WTC11 (cell line): ENCODE measurements around the gene GBP7. TPM values are rescaled to one million over a fixed set of nuclear protein-coding genes. Genes with fewer than 3 reads are reported as not detected.

Experiments used
- ATAC-seq: fragments of 200-7000 bp; cut with Tn5 transposase; 2 replicates; pipeline ENCODE4 v1.10.0; 2021; ENCODE audit warnings: mild to moderate bottlenecking, moderate library complexity
- CTCF ChIA-PET: fragments of 300-600 bp; sonication (Branson Sonifier 250); formaldehyde crosslinking; loops from one replicate; lab custom pipeline; 2021; ENCODE audit warnings: antibody characterized with exemption; lab: Charles Lee
- POLR2A ChIA-PET: fragments of 350-600 bp; sonication (Branson Sonifier 250); formaldehyde crosslinking; loops from one replicate; lab custom pipeline; 2021; ENCODE audit warnings: antibody characterized with exemption; lab: Charles Lee
- DNase-seq: peaks from one replicate; pipeline ENCODE4 v3.0.0; 2021; ENCODE audit warnings: low spot score
- H3K27ac Mint-ChIP-seq: 2 replicates; pipeline ENCODE4 v1.8.0; 2021; ENCODE audit warnings: mixed read lengths
- H3K27me3 Mint-ChIP-seq: 2 replicates; pipeline ENCODE4 v1.8.0; 2021; ENCODE audit warnings: low read depth, mild to moderate bottlenecking, moderate library complexity, mixed read lengths
- H3K36me3 Mint-ChIP-seq: 2 replicates; pipeline ENCODE4 v1.8.0; 2021; ENCODE audit warnings: mixed read lengths
- H3K4me1 Mint-ChIP-seq: 2 replicates; pipeline ENCODE4 v1.8.0; 2022; ENCODE audit warnings: mixed read lengths
- H3K4me3 Mint-ChIP-seq: 2 replicates; pipeline ENCODE4 v1.8.0; 2021; ENCODE audit warnings: mild to moderate bottlenecking, moderate library complexity, mixed read lengths
- H3K9me3 Mint-ChIP-seq: 2 replicates; pipeline ENCODE4 v1.8.0; 2021; ENCODE audit warnings: mixed read lengths
- ATF1 ChIP-seq: sonication (generic); formaldehyde crosslinking; IDR thresholded peaks from 2 replicates; pipeline ENCODE4 v1.8.1; 2023; ENCODE audit warnings: mild to moderate bottlenecking, moderate library complexity, missing genetic modification reagents
- CBFB ChIP-seq: sonication (generic); formaldehyde crosslinking; IDR thresholded peaks from 2 replicates; pipeline ENCODE4 v1.8.1; 2022; ENCODE audit warnings: mild to moderate bottlenecking, low read depth, missing genetic modification reagents
- EMX1 ChIP-seq: fragments of 250-450 bp; sonication (Bioruptor Pico); IDR thresholded peaks from 2 replicates; pipeline ENCODE4 v1.8.0; 2021; ENCODE audit warnings: mild to moderate bottlenecking
- ESRRA ChIP-seq: sonication (generic); formaldehyde crosslinking; IDR thresholded peaks from 2 replicates; pipeline ENCODE4 v1.8.1; 2022; ENCODE audit warnings: mild to moderate bottlenecking, missing genetic modification reagents, borderline replicate concordance
- ETV6 ChIP-seq: sonication (generic); formaldehyde crosslinking; IDR thresholded peaks from 2 replicates; pipeline ENCODE4 v1.8.1; 2022; ENCODE audit warnings: mild to moderate bottlenecking, missing genetic modification reagents
- FOXJ3 ChIP-seq: sonication (generic); formaldehyde crosslinking; IDR thresholded peaks from 2 replicates; pipeline ENCODE4 v1.9.0; 2021; ENCODE audit warnings: missing genetic modification reagents, mild to moderate bottlenecking, borderline replicate concordance
- FOXP1 ChIP-seq: sonication (generic); formaldehyde crosslinking; IDR thresholded peaks from 2 replicates; pipeline ENCODE4 v1.8.0; 2022; ENCODE audit warnings: missing genetic modification reagents, mild to moderate bottlenecking, moderate library complexity, borderline replicate concordance
- MXD4 ChIP-seq: fragments of 250-450 bp; sonication (Bioruptor Pico); IDR thresholded peaks from 2 replicates; pipeline ENCODE4 v1.8.0; 2021; ENCODE audit warnings: mild to moderate bottlenecking, moderate library complexity, borderline replicate concordance
- NFATC4 ChIP-seq: fragments of 250-450 bp; sonication (Bioruptor Pico); IDR thresholded peaks from 2 replicates; pipeline ENCODE4 v1.9.0; 2021; ENCODE audit warnings: mild to moderate bottlenecking
- NFE2L1 ChIP-seq: sonication (generic); formaldehyde crosslinking; IDR thresholded peaks from 2 replicates; pipeline ENCODE4 v1.8.1; 2023; ENCODE audit warnings: missing genetic modification reagents
- NR1H2 ChIP-seq: sonication (generic); formaldehyde crosslinking; IDR thresholded peaks from 2 replicates; pipeline ENCODE4 v1.9.0; 2021; ENCODE audit warnings: mild to moderate bottlenecking, moderate library complexity, missing genetic modification reagents
- NR3C1 ChIP-seq: sonication (generic); formaldehyde crosslinking; conservative IDR thresholded peaks from 2 replicates; pipeline ENCODE4 v1.8.1; 2023; ENCODE audit warnings: low read depth, mild to moderate bottlenecking, missing genetic modification reagents
- PRRX2 ChIP-seq: fragments of 250-450 bp; sonication (Bioruptor Pico); IDR thresholded peaks from 2 replicates; pipeline ENCODE4 v1.8.0; 2021; ENCODE audit warnings: mild to moderate bottlenecking
- ZNF138 ChIP-seq: sonication (generic); formaldehyde crosslinking; conservative IDR thresholded peaks from 2 replicates; pipeline ENCODE4 v1.8.1; 2022; ENCODE audit warnings: mild to moderate bottlenecking, moderate library complexity, missing genetic modification reagents
- ZNF396 ChIP-seq: fragments of 250-450 bp; sonication (Bioruptor Pico); IDR thresholded peaks from 2 replicates; pipeline ENCODE4 v1.8.0; 2021; ENCODE audit warnings: mild to moderate bottlenecking, moderate library complexity, borderline replicate concordance
- total RNA-seq: library from RNA; stranded (reverse); gene quantifications from 3 replicates; pipeline ENCODE4 v1.2.3, GENCODE V29; 2021
- TF ChIP-seq, protein P1 (sequence below): fragments of 250-450 bp; sonication (Bioruptor Pico); IDR thresholded peaks from 2 replicates; pipeline ENCODE4 v2.1.2; 2022; ENCODE audit warnings: mild to moderate bottlenecking, moderate library complexity
- TF ChIP-seq, protein P2 (sequence below): fragments of 250-450 bp; sonication (Bioruptor Pico); IDR thresholded peaks from 2 replicates; pipeline ENCODE4 v1.9.0; 2021; ENCODE audit warnings: mild to moderate bottlenecking
- TF ChIP-seq, protein P3 (sequence below): sonication (generic); formaldehyde crosslinking; IDR thresholded peaks from 2 replicates; pipeline ENCODE4 v1.8.1; 2023; ENCODE audit warnings: mild to moderate bottlenecking, missing genetic modification reagents
- TF ChIP-seq, protein P4 (sequence below): sonication (generic); formaldehyde crosslinking; IDR thresholded peaks from 2 replicates; pipeline ENCODE4 v1.8.1; 2022; ENCODE audit warnings: missing genetic modification reagents, borderline replicate concordance
- TF ChIP-seq, protein P5 (sequence below): sonication (generic); formaldehyde crosslinking; IDR thresholded peaks from 2 replicates; pipeline ENCODE4 v1.8.0; 2022; ENCODE audit warnings: missing genetic modification reagents
- TF ChIP-seq, protein P6 (sequence below): fragments of 250-450 bp; sonication (Bioruptor Pico); IDR thresholded peaks from 2 replicates; pipeline ENCODE4 v1.9.0; 2021; ENCODE audit warnings: mild to moderate bottlenecking
- TF ChIP-seq, protein P7 (sequence below): sonication (generic); formaldehyde crosslinking; IDR thresholded peaks from 2 replicates; pipeline ENCODE4 v1.8.0; 2023; ENCODE audit warnings: missing genetic modification reagents
- TF ChIP-seq, protein P8 (sequence below): sonication (generic); formaldehyde crosslinking; IDR thresholded peaks from 2 replicates; pipeline ENCODE4 v1.8.0; 2022; ENCODE audit warnings: mild to moderate bottlenecking, missing genetic modification reagents
- TF ChIP-seq, protein P9 (sequence below): sonication (generic); formaldehyde crosslinking; IDR thresholded peaks from 2 replicates; pipeline ENCODE4 v1.8.0; 2022; ENCODE audit warnings: mild to moderate bottlenecking, missing genetic modification reagents

Gene GBP7
- total RNA-seq, 1 experiment from 2014 or later: not detected

DNA sequence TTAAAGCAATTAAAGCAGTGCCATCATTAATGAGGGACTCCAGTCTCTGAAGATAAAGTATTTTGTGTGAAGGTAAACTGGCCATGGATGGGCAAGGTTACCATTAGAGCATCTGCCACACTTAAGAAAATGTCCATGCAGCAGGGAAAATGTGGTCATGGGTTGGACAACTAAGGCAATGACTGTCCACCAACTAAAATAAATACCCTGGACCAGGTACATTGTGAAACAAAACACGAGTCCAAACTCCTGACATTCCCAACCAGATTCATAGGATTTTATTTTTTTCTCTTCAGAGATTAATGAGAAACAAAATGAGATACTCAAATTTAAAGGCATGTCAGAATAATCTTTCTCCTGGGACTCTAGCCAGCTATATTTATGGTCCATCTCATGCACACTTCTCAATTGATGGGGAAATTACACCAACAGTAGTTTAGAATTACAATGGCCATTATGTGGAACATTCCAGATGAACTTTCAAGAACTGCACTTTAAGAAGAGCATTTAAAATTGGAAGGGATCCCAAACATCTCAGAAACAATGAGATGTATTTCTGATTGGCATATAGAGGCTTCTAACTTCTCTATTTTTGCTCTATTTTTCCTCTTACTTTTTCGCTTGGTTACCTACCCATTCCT is 8.1 kb downstream of the GBP7 start:
- CTCF ChIA-PET: no interaction called here

DNA sequence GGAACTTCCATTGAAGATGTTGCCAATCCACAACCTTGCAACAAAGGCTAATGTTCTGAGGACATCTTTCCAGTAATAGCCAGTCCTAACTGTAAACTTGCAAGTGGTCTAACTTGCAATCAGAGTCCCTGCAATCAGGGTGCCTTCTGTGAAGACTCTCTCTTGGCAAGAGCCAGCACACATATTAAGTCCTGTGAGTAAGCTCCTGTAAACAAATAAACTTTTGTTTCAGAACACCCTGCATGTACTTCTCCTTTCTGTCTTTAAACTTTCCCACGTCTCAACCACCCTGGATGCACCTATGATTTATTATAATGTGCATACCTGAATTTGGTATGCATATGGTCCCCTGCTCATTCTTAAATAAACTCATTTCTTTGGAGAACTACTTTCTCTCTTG is 9.1 kb downstream of the GBP7 start:
- no peak for ATAC-seq
- ChIA-PET CTCF (no interaction called here), POLR2A (interaction anchor here (0.6 kb wide), 1 partner anchor 17 kb away, joined by 3 read pairs; no protein-coding TSS in a partner anchor)
- Mint-ChIP-seq H3K4me1 (no peaks in the 10 kb centered on the region), H3K4me3 (no peak overlapping the region), H3K9me3 (no peaks in the 10 kb centered on the region), H3K27me3 (no peaks in the 10 kb centered on the region), H3K36me3 (no peaks in the 10 kb centered on the region), H3K27ac (no peak overlapping the region)
- no peak for DNase-seq
- TF ChIP-seq, protein P1, sequence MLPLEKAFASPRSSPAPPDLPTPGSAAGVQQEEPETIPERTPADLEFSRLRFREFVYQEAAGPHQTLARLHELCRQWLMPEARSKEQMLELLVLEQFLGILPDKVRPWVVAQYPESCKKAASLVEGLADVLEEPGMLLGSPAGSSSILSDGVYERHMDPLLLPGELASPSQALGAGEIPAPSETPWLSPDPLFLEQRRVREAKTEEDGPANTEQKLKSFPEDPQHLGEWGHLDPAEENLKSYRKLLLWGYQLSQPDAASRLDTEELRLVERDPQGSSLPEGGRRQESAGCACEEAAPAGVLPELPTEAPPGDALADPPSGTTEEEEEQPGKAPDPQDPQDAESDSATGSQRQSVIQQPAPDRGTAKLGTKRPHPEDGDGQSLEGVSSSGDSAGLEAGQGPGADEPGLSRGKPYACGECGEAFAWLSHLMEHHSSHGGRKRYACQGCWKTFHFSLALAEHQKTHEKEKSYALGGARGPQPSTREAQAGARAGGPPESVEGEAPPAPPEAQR (CRISPR knock-in tag): no peak
- no peak for TF ChIP-seq NFE2L1 (CRISPR knock-in tag)
- TF ChIP-seq, protein P2, sequence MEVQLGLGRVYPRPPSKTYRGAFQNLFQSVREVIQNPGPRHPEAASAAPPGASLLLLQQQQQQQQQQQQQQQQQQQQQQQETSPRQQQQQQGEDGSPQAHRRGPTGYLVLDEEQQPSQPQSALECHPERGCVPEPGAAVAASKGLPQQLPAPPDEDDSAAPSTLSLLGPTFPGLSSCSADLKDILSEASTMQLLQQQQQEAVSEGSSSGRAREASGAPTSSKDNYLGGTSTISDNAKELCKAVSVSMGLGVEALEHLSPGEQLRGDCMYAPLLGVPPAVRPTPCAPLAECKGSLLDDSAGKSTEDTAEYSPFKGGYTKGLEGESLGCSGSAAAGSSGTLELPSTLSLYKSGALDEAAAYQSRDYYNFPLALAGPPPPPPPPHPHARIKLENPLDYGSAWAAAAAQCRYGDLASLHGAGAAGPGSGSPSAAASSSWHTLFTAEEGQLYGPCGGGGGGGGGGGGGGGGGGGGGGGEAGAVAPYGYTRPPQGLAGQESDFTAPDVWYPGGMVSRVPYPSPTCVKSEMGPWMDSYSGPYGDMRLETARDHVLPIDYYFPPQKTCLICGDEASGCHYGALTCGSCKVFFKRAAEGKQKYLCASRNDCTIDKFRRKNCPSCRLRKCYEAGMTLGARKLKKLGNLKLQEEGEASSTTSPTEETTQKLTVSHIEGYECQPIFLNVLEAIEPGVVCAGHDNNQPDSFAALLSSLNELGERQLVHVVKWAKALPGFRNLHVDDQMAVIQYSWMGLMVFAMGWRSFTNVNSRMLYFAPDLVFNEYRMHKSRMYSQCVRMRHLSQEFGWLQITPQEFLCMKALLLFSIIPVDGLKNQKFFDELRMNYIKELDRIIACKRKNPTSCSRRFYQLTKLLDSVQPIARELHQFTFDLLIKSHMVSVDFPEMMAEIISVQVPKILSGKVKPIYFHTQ (CRISPR knock-in tag): no peak
- TF ChIP-seq, protein P3, sequence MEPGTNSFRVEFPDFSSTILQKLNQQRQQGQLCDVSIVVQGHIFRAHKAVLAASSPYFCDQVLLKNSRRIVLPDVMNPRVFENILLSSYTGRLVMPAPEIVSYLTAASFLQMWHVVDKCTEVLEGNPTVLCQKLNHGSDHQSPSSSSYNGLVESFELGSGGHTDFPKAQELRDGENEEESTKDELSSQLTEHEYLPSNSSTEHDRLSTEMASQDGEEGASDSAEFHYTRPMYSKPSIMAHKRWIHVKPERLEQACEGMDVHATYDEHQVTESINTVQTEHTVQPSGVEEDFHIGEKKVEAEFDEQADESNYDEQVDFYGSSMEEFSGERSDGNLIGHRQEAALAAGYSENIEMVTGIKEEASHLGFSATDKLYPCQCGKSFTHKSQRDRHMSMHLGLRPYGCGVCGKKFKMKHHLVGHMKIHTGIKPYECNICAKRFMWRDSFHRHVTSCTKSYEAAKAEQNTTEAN: no peak
- no peak for TF ChIP-seq NR3C1 (CRISPR knock-in tag)
- TF ChIP-seq, protein P4, sequence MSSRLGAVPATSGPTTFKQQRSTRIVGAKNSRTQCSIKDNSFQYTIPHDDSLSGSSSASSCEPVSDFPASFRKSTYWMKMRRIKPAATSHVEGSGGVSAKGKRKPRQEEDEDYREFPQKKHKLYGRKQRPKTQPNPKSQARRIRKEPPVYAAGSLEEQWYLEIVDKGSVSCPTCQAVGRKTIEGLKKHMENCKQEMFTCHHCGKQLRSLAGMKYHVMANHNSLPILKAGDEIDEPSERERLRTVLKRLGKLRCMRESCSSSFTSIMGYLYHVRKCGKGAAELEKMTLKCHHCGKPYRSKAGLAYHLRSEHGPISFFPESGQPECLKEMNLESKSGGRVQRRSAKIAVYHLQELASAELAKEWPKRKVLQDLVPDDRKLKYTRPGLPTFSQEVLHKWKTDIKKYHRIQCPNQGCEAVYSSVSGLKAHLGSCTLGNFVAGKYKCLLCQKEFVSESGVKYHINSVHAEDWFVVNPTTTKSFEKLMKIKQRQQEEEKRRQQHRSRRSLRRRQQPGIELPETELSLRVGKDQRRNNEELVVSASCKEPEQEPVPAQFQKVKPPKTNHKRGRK (CRISPR knock-in tag): no peak
- no peak for TF ChIP-seq NFATC4
- no peak for TF ChIP-seq CBFB (CRISPR knock-in tag)
- TF ChIP-seq ESRRA (CRISPR knock-in tag): no peak

More for the DNA sequence above, 8.1 kb downstream of the GBP7 start:
- Mint-ChIP-seq H3K9me3 (no peaks in the 10 kb centered on the region), H3K27me3 (no peaks in the 10 kb centered on the region), H3K36me3 (no peaks in the 10 kb centered on the region), H3K27ac (no peak overlapping the region), H3K4me1 (no peaks in the 10 kb centered on the region), H3K4me3 (no peak overlapping the region)
- TF ChIP-seq PRRX2 (CRISPR knock-in tag): no peak
- TF ChIP-seq MXD4: no peak
- TF ChIP-seq ATF1 (CRISPR knock-in tag): no peak
- no peak for TF ChIP-seq ZNF138
- no peak for TF ChIP-seq ZNF396
- TF ChIP-seq, protein P5, sequence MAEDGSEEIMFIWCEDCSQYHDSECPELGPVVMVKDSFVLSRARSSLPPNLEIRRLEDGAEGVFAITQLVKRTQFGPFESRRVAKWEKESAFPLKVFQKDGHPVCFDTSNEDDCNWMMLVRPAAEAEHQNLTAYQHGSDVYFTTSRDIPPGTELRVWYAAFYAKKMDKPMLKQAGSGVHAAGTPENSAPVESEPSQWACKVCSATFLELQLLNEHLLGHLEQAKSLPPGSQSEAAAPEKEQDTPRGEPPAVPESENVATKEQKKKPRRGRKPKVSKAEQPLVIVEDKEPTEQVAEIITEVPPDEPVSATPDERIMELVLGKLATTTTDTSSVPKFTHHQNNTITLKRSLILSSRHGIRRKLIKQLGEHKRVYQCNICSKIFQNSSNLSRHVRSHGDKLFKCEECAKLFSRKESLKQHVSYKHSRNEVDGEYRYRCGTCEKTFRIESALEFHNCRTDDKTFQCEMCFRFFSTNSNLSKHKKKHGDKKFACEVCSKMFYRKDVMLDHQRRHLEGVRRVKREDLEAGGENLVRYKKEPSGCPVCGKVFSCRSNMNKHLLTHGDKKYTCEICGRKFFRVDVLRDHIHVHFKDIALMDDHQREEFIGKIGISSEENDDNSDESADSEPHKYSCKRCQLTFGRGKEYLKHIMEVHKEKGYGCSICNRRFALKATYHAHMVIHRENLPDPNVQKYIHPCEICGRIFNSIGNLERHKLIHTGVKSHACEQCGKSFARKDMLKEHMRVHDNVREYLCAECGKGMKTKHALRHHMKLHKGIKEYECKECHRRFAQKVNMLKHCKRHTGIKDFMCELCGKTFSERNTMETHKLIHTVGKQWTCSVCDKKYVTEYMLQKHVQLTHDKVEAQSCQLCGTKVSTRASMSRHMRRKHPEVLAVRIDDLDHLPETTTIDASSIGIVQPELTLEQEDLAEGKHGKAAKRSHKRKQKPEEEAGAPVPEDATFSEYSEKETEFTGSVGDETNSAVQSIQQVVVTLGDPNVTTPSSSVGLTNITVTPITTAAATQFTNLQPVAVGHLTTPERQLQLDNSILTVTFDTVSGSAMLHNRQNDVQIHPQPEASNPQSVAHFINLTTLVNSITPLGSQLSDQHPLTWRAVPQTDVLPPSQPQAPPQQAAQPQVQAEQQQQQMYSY (CRISPR knock-in tag): no peak
- TF ChIP-seq FOXP1 (CRISPR knock-in tag): no peak
- TF ChIP-seq, protein P6, sequence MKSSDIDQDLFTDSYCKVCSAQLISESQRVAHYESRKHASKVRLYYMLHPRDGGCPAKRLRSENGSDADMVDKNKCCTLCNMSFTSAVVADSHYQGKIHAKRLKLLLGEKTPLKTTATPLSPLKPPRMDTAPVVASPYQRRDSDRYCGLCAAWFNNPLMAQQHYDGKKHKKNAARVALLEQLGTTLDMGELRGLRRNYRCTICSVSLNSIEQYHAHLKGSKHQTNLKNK (CRISPR knock-in tag): no peak
- TF ChIP-seq, protein P7, sequence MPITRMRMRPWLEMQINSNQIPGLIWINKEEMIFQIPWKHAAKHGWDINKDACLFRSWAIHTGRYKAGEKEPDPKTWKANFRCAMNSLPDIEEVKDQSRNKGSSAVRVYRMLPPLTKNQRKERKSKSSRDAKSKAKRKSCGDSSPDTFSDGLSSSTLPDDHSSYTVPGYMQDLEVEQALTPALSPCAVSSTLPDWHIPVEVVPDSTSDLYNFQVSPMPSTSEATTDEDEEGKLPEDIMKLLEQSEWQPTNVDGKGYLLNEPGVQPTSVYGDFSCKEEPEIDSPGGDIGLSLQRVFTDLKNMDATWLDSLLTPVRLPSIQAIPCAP: no peak
- TF ChIP-seq ETV6 (CRISPR knock-in tag): no peak
- no peak for TF ChIP-seq CBFB (CRISPR knock-in tag)
- TF ChIP-seq, protein P8, sequence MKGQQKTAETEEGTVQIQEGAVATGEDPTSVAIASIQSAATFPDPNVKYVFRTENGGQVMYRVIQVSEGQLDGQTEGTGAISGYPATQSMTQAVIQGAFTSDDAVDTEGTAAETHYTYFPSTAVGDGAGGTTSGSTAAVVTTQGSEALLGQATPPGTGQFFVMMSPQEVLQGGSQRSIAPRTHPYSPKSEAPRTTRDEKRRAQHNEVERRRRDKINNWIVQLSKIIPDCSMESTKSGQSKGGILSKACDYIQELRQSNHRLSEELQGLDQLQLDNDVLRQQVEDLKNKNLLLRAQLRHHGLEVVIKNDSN (CRISPR knock-in tag): no peak
- TF ChIP-seq, protein P9, sequence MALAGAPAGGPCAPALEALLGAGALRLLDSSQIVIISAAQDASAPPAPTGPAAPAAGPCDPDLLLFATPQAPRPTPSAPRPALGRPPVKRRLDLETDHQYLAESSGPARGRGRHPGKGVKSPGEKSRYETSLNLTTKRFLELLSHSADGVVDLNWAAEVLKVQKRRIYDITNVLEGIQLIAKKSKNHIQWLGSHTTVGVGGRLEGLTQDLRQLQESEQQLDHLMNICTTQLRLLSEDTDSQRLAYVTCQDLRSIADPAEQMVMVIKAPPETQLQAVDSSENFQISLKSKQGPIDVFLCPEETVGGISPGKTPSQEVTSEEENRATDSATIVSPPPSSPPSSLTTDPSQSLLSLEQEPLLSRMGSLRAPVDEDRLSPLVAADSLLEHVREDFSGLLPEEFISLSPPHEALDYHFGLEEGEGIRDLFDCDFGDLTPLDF (CRISPR knock-in tag): no peak
- TF ChIP-seq EMX1 (CRISPR knock-in tag): no peak
- no peak for TF ChIP-seq FOXJ3 (CRISPR knock-in tag)
- no peak for TF ChIP-seq NR1H2
- POLR2A ChIA-PET: no interaction called here
- ATAC-seq: no peak
- DNase-seq: no peak
